ENCODE measurements around the gene IFITM10.
"Not testable (repeated sequence)": the region's sequence is repeated elsewhere in the genome, so short reads cannot be mapped to it uniquely, and the experiment has no call there.

IFITM10 gene

GRCh38 chr11:1691026-1691877, 59.1 kb downstream of the IFITM10 start:
- DNase-seq (ENCODE audit: low spot score), result no peak

- DNase-seq (ENCODE audit: low spot score), result no peak
Measured at GRCh38 chr11:1690167-1691025, 60.0 kb downstream of the IFITM10 start.

- DNase-seq (ENCODE audit: low spot score), result not testable (repeated sequence)
Measured at GRCh38 chr11:1689250-1690166, 60.9 kb downstream of the IFITM10 start.

GRCh38 chr11:1688336-1688947, 62.0 kb downstream of the IFITM10 start:
- not testable (repeated sequence) for DNase-seq (ENCODE audit: low spot score)

GRCh38 chr11:1686220-1686619, 64.2 kb downstream of the IFITM10 start:
- DNase-seq (ENCODE audit: low spot score), result not testable (repeated sequence)

GRCh38 chr11:1684886-1685874, 65.2 kb downstream of the IFITM10 start:
- not testable (repeated sequence) for DNase-seq (ENCODE audit: low spot score)

- not testable (repeated sequence) for DNase-seq (ENCODE audit: low spot score)
Measured at GRCh38 chr11:1683904-1684572, 66.4 kb downstream of the IFITM10 start.

- not testable (repeated sequence) for DNase-seq (ENCODE audit: low spot score)
Measured at GRCh38 chr11:1683216-1683615, 67.2 kb downstream of the IFITM10 start.

Data from ecto neural progenitor cell (in vitro differentiated cells).